ENCODE results near the gene PRR3. TPM values are rescaled to one million over a fixed set of nuclear protein-coding genes. Genes with fewer than 3 reads are reported as not detected.
A peak's percentile ranks its signal among the peaks of the same experiment; 100 is the strongest.

Gene PRR3
- total and polyA plus RNA-seq, 9 of the 15 experiments (the other 6 are each of a cell fraction or from before 2014, with no cell fraction given) = 23.5 to 59.6 (median 28.8) TPM

DNA sequence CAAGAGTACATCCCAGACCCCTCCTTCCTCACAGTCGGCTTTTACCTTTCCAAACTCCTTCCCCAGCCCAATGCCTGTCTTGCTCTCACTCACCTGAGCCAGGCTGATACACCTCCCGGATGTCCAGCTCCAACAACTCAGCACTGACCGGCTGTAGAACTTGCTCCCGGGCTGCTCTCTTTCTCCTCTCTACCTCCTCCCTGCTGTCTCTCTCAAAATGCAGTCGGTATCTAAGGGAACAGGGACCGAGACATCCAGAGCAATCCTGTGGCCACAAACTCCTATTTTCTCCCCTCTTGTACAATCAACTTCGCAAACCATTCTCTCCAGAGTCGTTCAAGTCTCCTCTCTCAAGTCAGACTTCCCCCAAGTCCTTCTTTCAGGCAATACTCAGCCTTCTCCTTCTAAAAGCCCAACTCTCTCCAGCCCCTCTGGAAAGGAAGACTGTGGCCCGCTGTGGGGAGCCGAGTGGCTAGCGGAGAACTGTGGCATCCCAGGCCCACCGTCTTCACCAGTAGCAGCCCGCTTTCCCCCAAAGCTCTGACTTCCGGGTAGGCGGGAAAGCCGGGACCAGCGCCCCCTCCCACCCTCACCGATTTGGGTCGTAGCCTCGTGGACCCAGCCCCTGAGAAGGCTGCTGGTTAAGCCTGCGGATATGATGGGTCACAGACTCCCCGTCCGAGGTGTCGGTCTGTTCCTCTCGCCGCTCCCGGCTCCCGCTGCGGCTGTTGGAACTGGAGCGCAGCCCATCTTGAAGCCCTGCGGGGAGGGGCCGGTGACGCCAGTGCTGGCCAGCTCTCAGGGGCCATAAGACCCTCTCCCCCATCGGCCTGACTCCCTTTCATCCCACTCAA, 1.9 kb upstream of the PRR3 start (continued):
- TF ChIP-seq SP1 (CRISPR knock-in tag; IDR thresholded peaks at IDR 0.05) (no peak), TAF9B (IDR thresholded peaks at IDR 0.05; ENCODE audit: partially characterized antibody) (no peak), ZBTB17 (CRISPR knock-in tag; IDR thresholded peaks at IDR 0.05) (no peak), POU5F1 (IDR thresholded peaks at IDR 0.05; ENCODE audit: borderline replicate concordance, low read depth, low read length, partially characterized antibody) (no peak), NR2F6 (CRISPR knock-in tag; IDR thresholded peaks at IDR 0.05) (no peak), PURB (CRISPR knock-in tag; IDR thresholded peaks at IDR 0.05; ENCODE audit: low read depth) (no peak), NFIX (CRISPR knock-in tag; IDR thresholded peaks at IDR 0.05; ENCODE audit: low read depth) (no peak), KLF1 (tag; IDR thresholded peaks at IDR 0.05) (no peak), HNRNPL (IDR thresholded peaks at IDR 0.05; ENCODE audit: low read depth, low read length) (no peak)
- TF ChIP-seq, protein P1, sequence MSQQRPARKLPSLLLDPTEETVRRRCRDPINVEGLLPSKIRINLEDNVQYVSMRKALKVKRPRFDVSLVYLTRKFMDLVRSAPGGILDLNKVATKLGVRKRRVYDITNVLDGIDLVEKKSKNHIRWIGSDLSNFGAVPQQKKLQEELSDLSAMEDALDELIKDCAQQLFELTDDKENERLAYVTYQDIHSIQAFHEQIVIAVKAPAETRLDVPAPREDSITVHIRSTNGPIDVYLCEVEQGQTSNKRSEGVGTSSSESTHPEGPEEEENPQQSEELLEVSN (IDR thresholded peaks at IDR 0.05; ENCODE audit: borderline replicate concordance in 1 of 2, extremely low read depth in 1 of 2, insufficient read depth in 1 of 2, insufficient read length in 1 of 2, low read depth in 1 of 2, low read length in 1 of 2, poor library complexity in 1 of 2, severe bottlenecking in 1 of 2) = peak in 1 of 2 experiments; percentile 50
- TF ChIP-seq, protein P2, sequence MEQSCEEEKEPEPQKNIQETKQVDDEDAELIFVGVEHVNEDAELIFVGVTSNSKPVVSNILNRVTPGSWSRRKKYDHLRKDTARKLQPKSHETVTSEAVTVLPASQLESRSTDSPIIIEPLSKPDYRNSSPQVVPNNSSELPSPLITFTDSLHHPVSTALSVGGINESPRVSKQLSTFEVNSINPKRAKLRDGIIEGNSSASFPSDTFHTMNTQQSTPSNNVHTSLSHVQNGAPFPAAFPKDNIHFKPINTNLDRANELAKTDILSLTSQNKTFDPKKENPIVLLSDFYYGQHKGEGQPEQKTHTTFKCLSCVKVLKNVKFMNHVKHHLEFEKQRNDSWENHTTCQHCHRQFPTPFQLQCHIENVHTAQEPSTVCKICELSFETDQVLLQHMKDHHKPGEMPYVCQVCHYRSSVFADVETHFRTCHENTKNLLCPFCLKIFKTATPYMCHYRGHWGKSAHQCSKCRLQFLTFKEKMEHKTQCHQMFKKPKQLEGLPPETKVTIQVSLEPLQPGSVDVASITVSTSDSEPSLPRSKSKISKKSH (CRISPR knock-in tag; IDR thresholded peaks at IDR 0.05) = no peak
- TF ChIP-seq, protein P3, sequence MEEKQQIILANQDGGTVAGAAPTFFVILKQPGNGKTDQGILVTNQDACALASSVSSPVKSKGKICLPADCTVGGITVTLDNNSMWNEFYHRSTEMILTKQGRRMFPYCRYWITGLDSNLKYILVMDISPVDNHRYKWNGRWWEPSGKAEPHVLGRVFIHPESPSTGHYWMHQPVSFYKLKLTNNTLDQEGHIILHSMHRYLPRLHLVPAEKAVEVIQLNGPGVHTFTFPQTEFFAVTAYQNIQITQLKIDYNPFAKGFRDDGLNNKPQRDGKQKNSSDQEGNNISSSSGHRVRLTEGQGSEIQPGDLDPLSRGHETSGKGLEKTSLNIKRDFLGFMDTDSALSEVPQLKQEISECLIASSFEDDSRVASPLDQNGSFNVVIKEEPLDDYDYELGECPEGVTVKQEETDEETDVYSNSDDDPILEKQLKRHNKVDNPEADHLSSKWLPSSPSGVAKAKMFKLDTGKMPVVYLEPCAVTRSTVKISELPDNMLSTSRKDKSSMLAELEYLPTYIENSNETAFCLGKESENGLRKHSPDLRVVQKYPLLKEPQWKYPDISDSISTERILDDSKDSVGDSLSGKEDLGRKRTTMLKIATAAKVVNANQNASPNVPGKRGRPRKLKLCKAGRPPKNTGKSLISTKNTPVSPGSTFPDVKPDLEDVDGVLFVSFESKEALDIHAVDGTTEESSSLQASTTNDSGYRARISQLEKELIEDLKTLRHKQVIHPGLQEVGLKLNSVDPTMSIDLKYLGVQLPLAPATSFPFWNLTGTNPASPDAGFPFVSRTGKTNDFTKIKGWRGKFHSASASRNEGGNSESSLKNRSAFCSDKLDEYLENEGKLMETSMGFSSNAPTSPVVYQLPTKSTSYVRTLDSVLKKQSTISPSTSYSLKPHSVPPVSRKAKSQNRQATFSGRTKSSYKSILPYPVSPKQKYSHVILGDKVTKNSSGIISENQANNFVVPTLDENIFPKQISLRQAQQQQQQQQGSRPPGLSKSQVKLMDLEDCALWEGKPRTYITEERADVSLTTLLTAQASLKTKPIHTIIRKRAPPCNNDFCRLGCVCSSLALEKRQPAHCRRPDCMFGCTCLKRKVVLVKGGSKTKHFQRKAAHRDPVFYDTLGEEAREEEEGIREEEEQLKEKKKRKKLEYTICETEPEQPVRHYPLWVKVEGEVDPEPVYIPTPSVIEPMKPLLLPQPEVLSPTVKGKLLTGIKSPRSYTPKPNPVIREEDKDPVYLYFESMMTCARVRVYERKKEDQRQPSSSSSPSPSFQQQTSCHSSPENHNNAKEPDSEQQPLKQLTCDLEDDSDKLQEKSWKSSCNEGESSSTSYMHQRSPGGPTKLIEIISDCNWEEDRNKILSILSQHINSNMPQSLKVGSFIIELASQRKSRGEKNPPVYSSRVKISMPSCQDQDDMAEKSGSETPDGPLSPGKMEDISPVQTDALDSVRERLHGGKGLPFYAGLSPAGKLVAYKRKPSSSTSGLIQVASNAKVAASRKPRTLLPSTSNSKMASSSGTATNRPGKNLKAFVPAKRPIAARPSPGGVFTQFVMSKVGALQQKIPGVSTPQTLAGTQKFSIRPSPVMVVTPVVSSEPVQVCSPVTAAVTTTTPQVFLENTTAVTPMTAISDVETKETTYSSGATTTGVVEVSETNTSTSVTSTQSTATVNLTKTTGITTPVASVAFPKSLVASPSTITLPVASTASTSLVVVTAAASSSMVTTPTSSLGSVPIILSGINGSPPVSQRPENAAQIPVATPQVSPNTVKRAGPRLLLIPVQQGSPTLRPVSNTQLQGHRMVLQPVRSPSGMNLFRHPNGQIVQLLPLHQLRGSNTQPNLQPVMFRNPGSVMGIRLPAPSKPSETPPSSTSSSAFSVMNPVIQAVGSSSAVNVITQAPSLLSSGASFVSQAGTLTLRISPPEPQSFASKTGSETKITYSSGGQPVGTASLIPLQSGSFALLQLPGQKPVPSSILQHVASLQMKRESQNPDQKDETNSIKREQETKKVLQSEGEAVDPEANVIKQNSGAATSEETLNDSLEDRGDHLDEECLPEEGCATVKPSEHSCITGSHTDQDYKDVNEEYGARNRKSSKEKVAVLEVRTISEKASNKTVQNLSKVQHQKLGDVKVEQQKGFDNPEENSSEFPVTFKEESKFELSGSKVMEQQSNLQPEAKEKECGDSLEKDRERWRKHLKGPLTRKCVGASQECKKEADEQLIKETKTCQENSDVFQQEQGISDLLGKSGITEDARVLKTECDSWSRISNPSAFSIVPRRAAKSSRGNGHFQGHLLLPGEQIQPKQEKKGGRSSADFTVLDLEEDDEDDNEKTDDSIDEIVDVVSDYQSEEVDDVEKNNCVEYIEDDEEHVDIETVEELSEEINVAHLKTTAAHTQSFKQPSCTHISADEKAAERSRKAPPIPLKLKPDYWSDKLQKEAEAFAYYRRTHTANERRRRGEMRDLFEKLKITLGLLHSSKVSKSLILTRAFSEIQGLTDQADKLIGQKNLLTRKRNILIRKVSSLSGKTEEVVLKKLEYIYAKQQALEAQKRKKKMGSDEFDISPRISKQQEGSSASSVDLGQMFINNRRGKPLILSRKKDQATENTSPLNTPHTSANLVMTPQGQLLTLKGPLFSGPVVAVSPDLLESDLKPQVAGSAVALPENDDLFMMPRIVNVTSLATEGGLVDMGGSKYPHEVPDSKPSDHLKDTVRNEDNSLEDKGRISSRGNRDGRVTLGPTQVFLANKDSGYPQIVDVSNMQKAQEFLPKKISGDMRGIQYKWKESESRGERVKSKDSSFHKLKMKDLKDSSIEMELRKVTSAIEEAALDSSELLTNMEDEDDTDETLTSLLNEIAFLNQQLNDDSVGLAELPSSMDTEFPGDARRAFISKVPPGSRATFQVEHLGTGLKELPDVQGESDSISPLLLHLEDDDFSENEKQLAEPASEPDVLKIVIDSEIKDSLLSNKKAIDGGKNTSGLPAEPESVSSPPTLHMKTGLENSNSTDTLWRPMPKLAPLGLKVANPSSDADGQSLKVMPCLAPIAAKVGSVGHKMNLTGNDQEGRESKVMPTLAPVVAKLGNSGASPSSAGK (IDR thresholded peaks at IDR 0.05) = no peak
